DMS53 treated with DMSO at 0.1 percent for 48 hours (cell line): ENCODE data around the gene SORBS1.
A peak's percentile ranks its signal among the peaks of the same experiment; 100 is the strongest.

Experiments
- DNase-seq: peaks from one replicate; lab custom pipeline; 2025; ENCODE audit not compliant: unreplicated experiment; lab: John Stamatoyannopoulos, UW

SORBS1 gene

DNA sequence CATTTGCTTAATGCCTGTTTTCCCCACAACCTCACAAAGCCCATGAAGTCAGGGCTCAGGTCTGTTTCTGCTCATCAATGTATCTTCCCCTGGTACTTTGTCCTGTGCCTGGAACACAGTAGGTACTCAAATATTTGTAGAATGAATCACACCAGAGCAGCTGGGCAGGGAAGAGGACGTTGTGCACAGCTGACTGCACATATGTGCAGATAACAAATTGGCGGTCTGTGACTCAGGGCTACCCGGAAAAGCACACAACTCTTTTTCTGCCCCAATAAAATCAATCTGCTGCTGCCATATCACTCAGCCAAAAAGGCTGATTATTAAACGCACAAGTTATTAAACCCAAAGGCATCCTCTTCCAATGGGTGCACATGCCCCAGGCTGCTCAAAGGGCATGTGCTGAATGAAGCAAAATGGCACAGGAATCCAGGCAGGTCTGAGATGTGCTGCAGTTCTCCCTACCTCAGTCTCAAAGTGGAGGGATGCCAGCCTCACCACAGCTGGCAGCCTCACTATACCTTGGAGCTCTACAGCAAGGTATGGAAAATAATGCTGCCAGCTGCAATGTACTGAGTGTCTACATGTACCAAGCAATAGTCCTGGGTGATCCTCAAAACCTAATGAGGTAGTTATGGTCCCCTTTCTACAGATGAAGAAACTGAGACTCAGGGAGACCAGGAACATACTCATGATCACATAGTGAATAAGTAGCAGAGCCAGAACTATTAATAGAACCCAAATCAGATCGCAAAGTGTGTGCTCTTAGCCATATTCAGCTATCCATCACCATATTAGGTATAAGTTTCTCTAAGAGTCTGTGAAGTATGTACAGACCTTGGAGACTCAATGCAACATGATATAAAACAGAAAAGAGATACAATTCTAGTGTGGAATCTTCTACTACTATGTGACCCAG lies 43.4 kb downstream of the SORBS1 start:
- DNase-seq: peak; percentile 61

DNA sequence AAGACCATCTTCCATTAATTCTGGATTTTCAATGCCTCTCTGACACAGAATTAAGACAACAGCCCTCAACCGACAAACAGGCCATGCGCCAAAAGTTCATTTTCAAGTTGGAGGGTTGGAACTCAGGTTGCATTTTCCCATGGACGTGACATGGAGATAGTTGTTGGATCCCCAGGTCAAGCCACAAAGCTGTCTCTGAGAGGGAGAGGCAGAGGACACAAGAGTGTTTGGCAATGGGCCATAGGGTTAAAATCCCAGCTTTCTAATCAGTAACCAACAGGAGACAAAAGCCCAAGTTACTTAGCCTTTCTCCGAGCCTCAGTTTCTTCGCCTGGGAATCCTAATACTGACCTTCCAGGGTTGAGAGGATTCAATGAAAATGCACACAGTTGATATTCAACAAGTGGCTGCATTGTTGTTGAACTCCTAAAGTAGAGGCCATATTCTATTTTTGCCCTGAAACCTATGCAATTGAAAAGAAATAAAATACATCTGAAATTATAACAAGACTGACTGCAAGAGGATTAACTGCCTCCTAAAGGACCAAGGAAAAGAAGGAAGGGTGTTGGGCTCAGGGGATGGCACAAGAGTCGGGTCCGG lies 44.3 kb downstream of the SORBS1 start:
- DNase-seq: no peak

- DNase-seq: peak; percentile 66
Measured at GRCh38 chr10:95513941-95514392, 47.2 kb downstream of the SORBS1 start.

- DNase-seq: peak; percentile 32
Measured at GRCh38 chr10:95513008-95513589, 48.1 kb downstream of the SORBS1 start.

GRCh38 chr10:95511314-95511713 lies 49.9 kb downstream of the SORBS1 start:
- no peak for DNase-seq

DNA sequence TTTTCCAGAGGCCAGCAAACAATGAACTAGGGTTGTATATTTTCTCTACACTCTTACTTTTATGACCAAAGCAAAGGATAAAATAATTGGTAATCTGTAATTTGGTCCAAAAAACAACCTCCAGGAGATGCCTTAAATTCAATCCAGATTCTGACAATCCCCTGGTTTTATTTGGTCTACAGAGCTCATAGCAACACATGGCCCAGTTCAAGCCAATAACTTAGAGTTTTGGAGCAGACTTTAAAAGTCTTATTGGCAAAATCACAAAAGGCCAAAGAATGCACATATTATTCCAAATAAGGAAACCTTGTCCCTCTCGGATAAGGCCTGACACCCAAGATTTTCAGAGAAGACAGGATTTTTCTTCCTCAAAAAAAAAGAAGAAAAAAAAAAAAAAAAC lies 51.9 kb downstream of the SORBS1 start:
- no peak for DNase-seq

GRCh38 chr10:95508730-95509129 lies 52.4 kb downstream of the SORBS1 start:
- DNase-seq: no peak

DNA sequence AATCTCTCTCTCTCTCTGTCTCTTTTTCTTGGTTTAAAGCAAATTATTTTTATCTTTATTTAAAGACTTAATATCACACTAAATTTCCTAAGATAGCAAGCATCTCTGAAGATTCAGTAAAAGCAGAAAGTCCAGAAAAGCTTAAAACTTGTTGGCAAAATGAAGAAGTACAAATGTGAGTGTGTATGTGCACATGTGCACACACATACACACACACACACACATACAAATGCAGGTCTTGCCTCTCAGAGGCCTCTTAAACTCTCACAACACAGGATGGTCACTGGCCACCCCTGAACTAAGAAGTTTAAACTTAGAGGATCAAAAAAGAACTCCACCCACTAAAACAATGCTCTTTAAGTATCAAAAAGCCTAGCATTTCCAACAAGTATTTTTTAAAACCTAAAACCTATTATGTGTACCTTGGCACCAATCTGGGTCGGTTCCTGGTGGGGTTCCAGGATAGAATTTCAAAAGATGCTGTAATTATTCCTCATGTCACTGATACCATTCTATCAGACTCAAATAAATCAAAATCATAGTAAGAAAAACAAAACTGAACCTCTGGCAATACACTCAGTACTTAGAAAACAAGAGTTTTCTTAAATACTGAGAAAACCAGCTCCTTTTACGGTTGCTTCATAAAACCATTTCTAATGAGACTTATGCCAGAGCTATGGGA lies 55.0 kb downstream of the SORBS1 start:
- no peak for DNase-seq

GRCh38 chr10:95505641-95506040 lies 55.5 kb downstream of the SORBS1 start:
- DNase-seq: no peak

GRCh38 chr10:95505084-95505610 lies 56.0 kb downstream of the SORBS1 start:
- DNase-seq: no peak

GRCh38 chr10:95504246-95504691 lies 56.9 kb downstream of the SORBS1 start:
- DNase-seq: no peak

DNA sequence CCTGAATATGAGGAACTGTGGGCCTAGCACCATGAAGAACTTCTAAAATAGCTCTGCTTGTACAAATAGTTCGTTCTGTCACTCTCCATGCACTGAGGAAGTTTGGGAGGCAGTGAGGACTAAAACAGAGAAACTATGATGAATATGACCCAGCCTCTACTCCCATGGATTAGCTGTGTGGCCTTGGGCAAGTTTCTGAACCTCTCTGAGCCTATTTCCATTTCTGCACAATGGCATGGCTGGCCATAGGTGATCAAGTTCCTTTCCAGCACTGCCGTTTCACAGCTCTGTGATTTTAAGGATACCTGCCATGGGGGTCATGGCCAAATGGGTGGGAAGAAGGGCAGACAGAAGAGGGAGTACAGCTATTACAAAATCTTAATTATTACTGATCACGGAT lies 57.6 kb downstream of the SORBS1 start:
- DNase-seq: no peak

DNA sequence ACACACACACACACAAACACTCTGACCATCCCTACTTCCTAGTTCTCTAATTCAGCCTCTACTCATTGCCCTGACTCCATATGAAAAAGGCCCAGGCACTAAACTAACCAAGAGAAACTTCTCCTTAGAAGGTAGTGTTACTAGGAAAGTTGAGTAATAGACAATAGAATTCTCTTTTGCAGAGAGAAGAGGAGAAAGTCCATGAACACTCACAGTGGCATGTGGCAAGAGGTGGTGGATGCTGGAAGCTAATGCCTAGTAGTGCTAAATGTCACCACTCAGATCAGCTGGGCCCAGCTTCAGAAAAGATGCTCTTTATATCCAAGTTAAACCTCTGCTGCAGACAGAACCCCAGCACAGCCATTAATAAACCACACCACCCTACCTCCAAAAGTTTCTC lies 58.2 kb downstream of the SORBS1 start:
- DNase-seq: no peak

GRCh38 chr10:95502377-95502776 lies 58.8 kb downstream of the SORBS1 start:
- DNase-seq: no peak

- peak; percentile 29 for DNase-seq
Measured at GRCh38 chr10:95501203-95502094, 59.7 kb downstream of the SORBS1 start.

DNA sequence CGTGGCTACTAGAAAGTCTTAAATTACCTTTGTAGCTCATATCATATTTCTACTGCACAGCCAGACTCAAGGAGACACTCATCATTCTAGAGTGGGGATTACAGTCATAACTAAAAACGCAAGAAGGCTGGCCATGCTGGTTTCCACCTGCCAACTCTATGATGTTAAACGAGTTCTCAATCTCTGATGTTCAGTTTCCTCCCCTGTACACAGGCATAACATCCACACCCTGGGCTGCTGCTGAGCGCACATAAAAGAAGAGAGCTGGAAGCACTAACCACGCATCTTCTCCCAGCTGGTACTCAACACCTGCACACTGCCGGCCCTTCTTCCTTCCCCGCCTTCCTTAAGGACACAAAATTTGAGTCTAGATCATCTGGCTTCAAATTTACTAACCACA lies 60.5 kb downstream of the SORBS1 start:
- DNase-seq: peak; percentile 32

DNA sequence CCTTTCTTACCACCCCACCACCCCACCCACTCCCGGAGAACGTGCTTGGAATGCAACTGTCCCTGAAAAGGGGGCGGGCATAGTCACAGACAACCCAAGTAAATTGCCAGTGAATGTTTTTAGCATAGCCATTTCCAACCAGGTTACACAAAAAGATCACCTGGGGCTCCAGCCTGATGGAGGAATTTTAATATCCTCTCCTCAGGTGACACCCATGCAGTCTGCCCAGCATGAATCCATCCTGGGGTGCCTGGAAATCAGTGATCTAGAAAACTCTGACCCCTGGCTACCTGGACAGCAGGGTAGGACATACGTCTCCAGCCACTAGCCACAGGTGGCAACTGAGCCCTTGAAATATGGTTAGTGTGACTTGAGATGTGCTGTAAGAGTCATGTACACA lies 61.1 kb downstream of the SORBS1 start:
- no peak for DNase-seq

- DNase-seq: peak; percentile 20
Measured at GRCh38 chr10:95499482-95499989, 61.6 kb downstream of the SORBS1 start.

GRCh38 chr10:95496951-95497350 lies 64.2 kb downstream of the SORBS1 start:
- DNase-seq: no peak
